MCF 10A (cell line): ENCODE measurements around the gene CAMKMT. TPM values are rescaled to one million over a fixed set of nuclear protein-coding genes. Genes with fewer than 3 reads are reported as not detected.

Source experiments
- BruUV-seq: library from RNA; stranded (reverse); fragments of 400-500 nt; replicated peaks from 2 replicates; lab custom pipeline; 2021; lab: Mats Ljungman, UMichigan
- CTCF ChIA-PET: fragments of 300-600 bp; sonication (Branson Sonifier 250); formaldehyde crosslinking; extraction: SDS; loops from one replicate; lab custom pipeline; 2021; ENCODE audit warnings: antibody characterized with exemption, inconsistent platforms; lab: Yijun Ruan, JAX
- POLR2A ChIA-PET: fragments of 300-600, 350-650 bp; sonication (Branson Sonifier 250); formaldehyde crosslinking; extraction: SDS; loops from one replicate; lab custom pipeline; 2020; ENCODE audit warnings: antibody characterized with exemption, inconsistent platforms; lab: Yijun Ruan, JAX
- DNase-seq: peaks from one replicate; pipeline ENCODE4 v3.0.0-alpha.2; 2018; ENCODE audit not compliant: unreplicated experiment
- H3K27ac Mint-ChIP-seq: one replicate; pipeline ENCODE4 v1.8.0; 2022; ENCODE audit warnings: mild to moderate bottlenecking, low read depth, mixed read lengths; ENCODE audit not compliant: unreplicated experiment
- H3K27me3 Mint-ChIP-seq: one replicate; pipeline ENCODE4 v1.8.0; 2022; ENCODE audit warnings: mixed read lengths; ENCODE audit not compliant: insufficient read depth, unreplicated experiment
- H3K36me3 Mint-ChIP-seq: one replicate; pipeline ENCODE4 v1.8.0; 2022; ENCODE audit warnings: mild to moderate bottlenecking, moderate library complexity, mixed read lengths; ENCODE audit not compliant: insufficient read depth, unreplicated experiment
- H3K4me1 Mint-ChIP-seq: one replicate; pipeline ENCODE4 v1.8.0; 2022; ENCODE audit warnings: mixed read lengths; ENCODE audit not compliant: insufficient read depth, unreplicated experiment
- H3K4me3 Mint-ChIP-seq: one replicate; pipeline ENCODE4 v1.8.0; 2022; ENCODE audit warnings: mild to moderate bottlenecking, moderate library complexity, mixed read lengths; ENCODE audit not compliant: unreplicated experiment
- H3K9me3 Mint-ChIP-seq: one replicate; pipeline ENCODE4 v1.8.0; 2022; ENCODE audit warnings: mixed read lengths; ENCODE audit not compliant: unreplicated experiment
- intact Hi-C: fragments of 100-400 bp; cut with micrococcal nuclease; formaldehyde crosslinking; loops from 2 replicates; pipeline ENCODE4 v1.14.1; 2022
- total RNA-seq: library from RNA; stranded (reverse); gene quantifications from 2 replicates; pipeline ENCODE4 v1.2.3, GENCODE V29; 2022
- TF ChIP-seq, protein P1 (sequence below): fragments of 200-600 bp; IDR thresholded peaks from one replicate; pipeline ENCODE4 v1.8.0; 2022; ENCODE audit warnings: antibody characterized with exemption, mild to moderate bottlenecking; ENCODE audit not compliant: unreplicated experiment

CAMKMT gene
- total RNA-seq, 1 experiment from 2014 or later = 9.9 TPM

- no TSS peak for BruUV-seq
- no peak overlapping the region for H3K4me3 Mint-ChIP-seq
- no peaks in the 10 kb centered on the region for H3K27me3 Mint-ChIP-seq
- CTCF ChIA-PET = interaction anchor here (0.7 kb wide), 1 partner anchor 1070 kb away, joined by 3 read pairs; no protein-coding TSS in a partner anchor
- H3K9me3 Mint-ChIP-seq = no peaks in the 10 kb centered on the region
- intact Hi-C loops = no loop called here
- peaks cover 75% of the 10 kb centered on the region for H3K36me3 Mint-ChIP-seq
- H3K27ac Mint-ChIP-seq = no peak overlapping the region
- POLR2A ChIA-PET = no interaction called here
- TF ChIP-seq, protein P1, sequence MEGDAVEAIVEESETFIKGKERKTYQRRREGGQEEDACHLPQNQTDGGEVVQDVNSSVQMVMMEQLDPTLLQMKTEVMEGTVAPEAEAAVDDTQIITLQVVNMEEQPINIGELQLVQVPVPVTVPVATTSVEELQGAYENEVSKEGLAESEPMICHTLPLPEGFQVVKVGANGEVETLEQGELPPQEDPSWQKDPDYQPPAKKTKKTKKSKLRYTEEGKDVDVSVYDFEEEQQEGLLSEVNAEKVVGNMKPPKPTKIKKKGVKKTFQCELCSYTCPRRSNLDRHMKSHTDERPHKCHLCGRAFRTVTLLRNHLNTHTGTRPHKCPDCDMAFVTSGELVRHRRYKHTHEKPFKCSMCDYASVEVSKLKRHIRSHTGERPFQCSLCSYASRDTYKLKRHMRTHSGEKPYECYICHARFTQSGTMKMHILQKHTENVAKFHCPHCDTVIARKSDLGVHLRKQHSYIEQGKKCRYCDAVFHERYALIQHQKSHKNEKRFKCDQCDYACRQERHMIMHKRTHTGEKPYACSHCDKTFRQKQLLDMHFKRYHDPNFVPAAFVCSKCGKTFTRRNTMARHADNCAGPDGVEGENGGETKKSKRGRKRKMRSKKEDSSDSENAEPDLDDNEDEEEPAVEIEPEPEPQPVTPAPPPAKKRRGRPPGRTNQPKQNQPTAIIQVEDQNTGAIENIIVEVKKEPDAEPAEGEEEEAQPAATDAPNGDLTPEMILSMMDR = no peak
- DNase-seq = no peak
- H3K4me1 Mint-ChIP-seq = peaks cover 6% of the 10 kb centered on the region
These were observed 35.0 kb upstream of the CAMKMT start for GRCh38 chr2:44326548-44327264.

GRCh38 chr2:44328750-44329149, 33.0 kb upstream of the CAMKMT start:
- TF ChIP-seq, protein P1 = no peak
- no TSS peak for BruUV-seq
- no peaks in the 10 kb centered on the region for H3K9me3 Mint-ChIP-seq
- no peaks in the 10 kb centered on the region for H3K27me3 Mint-ChIP-seq
- H3K4me3 Mint-ChIP-seq = no peak overlapping the region
- no peak overlapping the region for H3K27ac Mint-ChIP-seq
- intact Hi-C loops = no loop called here
- ChIA-PET POLR2A (interaction anchor here (0.7 to 1.8 kb wide), 5 partner anchors 10 to 161 kb away, joined by 3 to 9 read pairs (median 5); partner anchors contain the start of genes CAMKMT and PREPL), CTCF (interaction anchor here (0.6 to 0.8 kb wide), 2 partner anchors 8 to 19 kb away, joined by 3 read pairs; no protein-coding TSS in a partner anchor)
- peaks cover 6% of the 10 kb centered on the region for H3K4me1 Mint-ChIP-seq
- no peak for DNase-seq
- H3K36me3 Mint-ChIP-seq = peaks cover 77% of the 10 kb centered on the region

GRCh38 chr2:44329343-44329742, 32.4 kb upstream of the CAMKMT start:
- ChIA-PET POLR2A (interaction anchor here (1.2 to 1.8 kb wide), 4 partner anchors 9 to 33 kb away, joined by 4 to 9 read pairs (median 6); partner anchors contain the start of genes CAMKMT and PREPL), CTCF (interaction anchor here (0.6 kb wide), 1 partner anchor 159 kb away, joined by 3 read pairs; no protein-coding TSS in a partner anchor)
- no peak for DNase-seq
- H3K27me3 Mint-ChIP-seq = no peaks in the 10 kb centered on the region
- H3K9me3 Mint-ChIP-seq = no peaks in the 10 kb centered on the region
- peaks cover 73% of the 10 kb centered on the region for H3K36me3 Mint-ChIP-seq
- no TSS peak for BruUV-seq
- no peak overlapping the region for H3K27ac Mint-ChIP-seq
- intact Hi-C loops = no loop called here
- no peak overlapping the region for H3K4me3 Mint-ChIP-seq
- H3K4me1 Mint-ChIP-seq = peaks cover 6% of the 10 kb centered on the region
- TF ChIP-seq, protein P1 = no peak

DNA sequence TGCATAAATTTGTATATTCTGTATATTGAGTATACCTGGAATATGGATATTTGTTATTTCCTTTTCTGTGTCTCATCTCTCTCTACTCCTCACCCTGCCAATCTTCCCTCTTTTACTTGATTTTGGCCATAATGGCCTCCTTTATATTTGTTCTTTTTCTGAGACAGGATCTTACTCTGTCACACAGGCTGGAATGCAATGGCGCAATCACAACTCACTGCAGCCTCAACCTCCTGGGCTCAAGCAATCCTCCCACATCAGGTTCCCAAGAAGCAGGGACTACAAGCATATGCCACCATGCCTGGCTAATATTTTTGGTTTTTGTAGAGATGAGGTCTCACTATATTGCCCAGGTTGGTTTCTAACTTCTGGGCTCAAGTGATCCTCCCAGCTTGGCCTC, 30.9 kb upstream of the CAMKMT start:
- TF ChIP-seq, protein P1 = no peak
- no peaks in the 10 kb centered on the region for H3K9me3 Mint-ChIP-seq
- H3K4me3 Mint-ChIP-seq = no peak overlapping the region
- H3K27me3 Mint-ChIP-seq = no peaks in the 10 kb centered on the region
- peak overlapping the region; percentile 83 for H3K27ac Mint-ChIP-seq
- peaks cover 6% of the 10 kb centered on the region for H3K4me1 Mint-ChIP-seq
- POLR2A ChIA-PET = no interaction called here
- no TSS peak for BruUV-seq
- DNase-seq = peak; percentile 27
- intact Hi-C loops = no loop called here
- CTCF ChIA-PET = no interaction called here
- peaks cover 68% of the 10 kb centered on the region for H3K36me3 Mint-ChIP-seq
